ENCODE measurements around the gene FGF14.
"Not testable (repeated sequence)": the region's sequence is repeated elsewhere in the genome, so short reads cannot be mapped to it uniquely, and the experiment has no call there.

Gene FGF14

GRCh38 chr13:102187313-102187712 lies 214.5 kb downstream of the FGF14 start:
- no peak for DNase-seq

- DNase-seq, result no peak
These were observed 216.4 kb downstream of the FGF14 start for GRCh38 chr13:102185375-102185984.

DNA sequence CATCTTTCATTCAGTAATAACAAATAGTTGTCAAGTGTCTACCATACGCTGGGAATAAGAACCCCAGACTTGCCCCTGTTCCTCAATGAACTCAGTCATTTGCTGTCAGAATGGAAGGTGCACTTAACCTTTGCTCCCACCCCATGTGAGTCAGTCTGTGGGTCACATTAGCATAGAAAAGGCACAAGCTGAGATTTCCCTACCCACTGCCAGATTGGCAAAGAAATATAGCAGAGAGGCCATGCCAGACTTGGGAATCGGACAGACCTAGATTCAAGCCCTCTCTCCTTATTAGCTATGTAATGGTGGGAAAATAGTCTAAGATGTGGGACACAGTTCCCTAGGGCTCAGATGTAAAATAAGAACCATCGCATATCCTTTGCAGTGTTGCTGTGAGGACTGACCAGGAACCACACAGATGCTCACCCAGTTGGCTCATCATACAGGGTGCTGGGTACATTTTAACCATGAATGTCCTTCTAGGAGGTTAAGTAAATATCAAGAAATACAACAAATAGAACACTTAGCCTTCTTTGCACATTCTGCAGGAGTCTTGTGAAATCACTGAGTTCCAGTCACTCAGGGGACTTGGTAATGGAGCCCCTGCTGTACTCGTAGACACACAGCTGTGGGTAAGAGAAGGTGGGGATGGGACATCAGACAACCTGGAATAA lies 218.2 kb downstream of the FGF14 start:
- no peak for DNase-seq

- DNase-seq, result no peak
These were observed 219.7 kb downstream of the FGF14 start for GRCh38 chr13:102182170-102182569.

DNA sequence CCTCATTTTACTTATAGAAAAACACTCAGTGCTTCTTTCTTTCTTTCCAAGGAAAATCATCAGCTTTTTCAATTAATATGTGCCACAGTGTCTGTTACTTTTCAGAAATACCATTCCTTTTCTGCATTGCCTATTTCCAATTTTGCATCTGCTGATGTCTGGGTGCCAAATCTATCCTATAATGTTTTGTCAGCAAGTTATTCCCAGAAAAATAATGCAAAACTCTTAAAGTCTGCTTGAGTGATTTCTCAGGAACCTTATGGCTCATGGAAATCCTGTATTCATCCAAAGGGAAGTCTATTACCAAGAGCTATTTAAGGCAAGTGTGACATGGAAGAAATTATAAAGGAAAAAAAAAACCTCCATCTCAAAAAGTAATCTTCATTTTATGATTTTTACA lies 224.4 kb downstream of the FGF14 start:
- no peak for DNase-seq

DNA sequence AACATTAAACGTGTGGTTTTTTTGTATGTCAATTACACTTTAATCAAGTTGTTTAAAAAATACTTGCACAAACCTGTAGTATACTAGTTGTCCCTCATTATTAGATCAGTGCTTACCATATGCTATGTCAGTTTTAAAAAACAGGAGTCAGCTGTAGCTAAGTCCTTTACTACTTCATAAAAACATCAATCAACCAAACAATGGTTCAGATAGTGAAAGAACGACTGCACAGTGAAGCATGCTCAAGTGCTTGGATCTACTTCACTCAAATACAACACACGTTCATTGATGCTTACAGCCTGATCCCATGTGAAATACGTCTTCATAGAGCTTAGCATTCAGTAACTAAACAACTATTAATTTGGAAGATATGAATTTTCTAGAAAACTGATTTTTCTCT lies 225.0 kb downstream of the FGF14 start:
- DNase-seq, result no peak

DNA sequence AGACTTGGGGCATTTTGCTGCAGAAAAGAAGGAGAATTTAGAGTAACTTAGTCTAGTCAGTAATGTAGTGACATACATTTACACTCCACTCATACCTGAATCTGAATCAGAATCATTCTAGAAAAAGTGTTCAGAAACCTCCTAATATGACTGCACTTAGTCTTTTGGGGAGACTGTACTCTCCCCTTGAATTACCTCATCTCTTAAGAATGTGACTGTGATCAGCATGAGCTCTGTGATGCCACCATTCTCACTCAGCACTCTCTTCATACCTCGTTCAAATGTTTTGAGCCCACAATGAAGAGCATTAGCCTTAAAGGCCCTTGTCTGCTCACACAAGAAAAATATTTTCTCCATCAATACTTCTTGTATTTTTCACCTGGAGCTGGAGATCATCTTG lies 229.4 kb downstream of the FGF14 start:
- no peak for DNase-seq

GRCh38 chr13:102170305-102170704 lies 231.5 kb downstream of the FGF14 start:
- DNase-seq, result no peak

DNA sequence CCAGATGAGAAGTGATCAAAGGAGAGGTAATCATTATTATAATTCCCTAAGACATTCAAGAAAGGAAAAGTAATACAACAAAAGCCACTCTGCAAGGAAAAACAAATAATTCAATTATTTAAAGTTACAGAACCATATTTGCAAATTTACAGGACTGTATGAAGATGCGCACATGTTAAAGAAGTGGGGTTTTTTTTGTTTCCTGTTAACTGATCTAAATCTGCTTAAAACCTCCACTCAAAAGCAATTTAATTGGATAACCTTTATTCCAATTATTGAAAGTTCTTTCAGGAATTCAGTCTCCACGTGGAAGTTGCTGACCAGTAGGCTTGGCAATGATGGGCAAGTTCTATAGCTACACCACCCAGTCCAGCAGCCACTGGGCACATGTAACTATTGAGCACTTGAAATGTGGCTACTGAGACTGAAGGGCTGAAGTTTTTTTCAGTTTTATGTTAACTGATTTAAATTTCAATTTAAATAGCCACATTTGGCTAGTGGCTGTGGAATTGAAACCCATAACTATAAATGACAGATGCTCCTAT lies 232.3 kb downstream of the FGF14 start:
- DNase-seq, result no peak

DNA sequence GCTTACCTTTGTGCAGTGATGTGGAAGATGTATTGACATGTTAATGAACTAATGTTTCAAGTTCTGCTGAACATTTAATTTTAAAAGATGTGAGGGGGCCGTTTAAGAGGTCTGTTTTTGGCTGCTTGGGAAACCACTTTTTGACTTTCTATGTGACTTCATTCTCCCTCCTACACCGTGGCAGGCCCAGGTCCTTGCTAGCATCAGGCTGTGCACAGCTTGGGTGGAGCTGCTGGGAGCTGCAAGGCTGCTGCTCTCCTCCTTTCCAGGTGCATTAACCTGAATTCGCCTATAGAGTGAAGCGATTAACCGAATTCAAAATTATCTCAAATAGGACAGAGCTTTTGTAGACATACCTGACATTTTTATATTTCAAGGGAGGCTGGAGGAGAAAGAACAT lies 249.1 kb downstream of the FGF14 start:
- no peak for DNase-seq

DNA sequence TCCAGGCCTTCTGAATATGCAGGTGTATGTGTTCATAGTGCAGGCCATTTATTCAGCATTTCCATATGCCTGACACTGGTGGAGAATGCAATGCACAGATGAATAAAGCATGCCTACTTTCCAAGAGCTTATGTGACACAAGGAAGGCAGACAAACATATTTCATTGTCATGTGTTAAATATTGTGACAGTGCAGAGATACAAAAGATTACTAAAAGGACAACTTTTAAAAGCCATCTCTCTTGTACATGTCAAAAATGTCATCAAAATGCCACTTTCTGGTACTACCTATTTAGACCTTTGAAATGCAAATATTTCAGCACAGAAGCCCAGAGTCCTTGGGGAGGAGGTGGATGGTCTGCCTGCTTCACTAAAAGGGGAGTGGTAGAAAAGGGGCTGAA lies 254.5 kb downstream of the FGF14 start:
- no peak for DNase-seq

- DNase-seq, result no peak
These were observed 256.1 kb downstream of the FGF14 start for GRCh38 chr13:102145750-102146149.

DNA sequence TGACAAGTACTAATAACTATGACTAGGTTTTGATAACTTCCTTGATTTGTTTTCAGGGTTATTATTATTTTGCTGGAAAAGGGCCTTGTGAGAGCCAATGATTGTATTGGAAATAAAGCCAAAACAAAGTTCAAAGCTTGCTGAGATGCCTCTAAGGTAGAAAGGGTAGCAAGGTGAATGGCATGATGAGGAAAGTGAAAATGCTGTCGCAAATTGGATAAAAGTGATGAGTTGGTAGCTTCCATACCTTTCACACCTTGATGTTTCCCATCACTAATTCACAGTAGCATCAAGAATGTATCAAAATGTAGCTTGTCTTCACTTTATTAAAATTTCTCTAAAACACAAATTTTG lies 259.4 kb downstream of the FGF14 start:
- no peak for DNase-seq

GRCh38 chr13:102141625-102142472 lies 260.0 kb downstream of the FGF14 start:
- DNase-seq, result peak in 1 of 2 donors; percentile 57

- no peak for DNase-seq
These were observed 262.2 kb downstream of the FGF14 start for GRCh38 chr13:102139626-102140025.

GRCh38 chr13:102138635-102139190 lies 263.1 kb downstream of the FGF14 start:
- DNase-seq, result no peak

- DNase-seq, result not testable (repeated sequence)
These were observed 263.9 kb downstream of the FGF14 start for GRCh38 chr13:102137904-102138303.

- no peak for DNase-seq
These were observed 265.0 kb downstream of the FGF14 start for GRCh38 chr13:102136735-102137296.

DNA sequence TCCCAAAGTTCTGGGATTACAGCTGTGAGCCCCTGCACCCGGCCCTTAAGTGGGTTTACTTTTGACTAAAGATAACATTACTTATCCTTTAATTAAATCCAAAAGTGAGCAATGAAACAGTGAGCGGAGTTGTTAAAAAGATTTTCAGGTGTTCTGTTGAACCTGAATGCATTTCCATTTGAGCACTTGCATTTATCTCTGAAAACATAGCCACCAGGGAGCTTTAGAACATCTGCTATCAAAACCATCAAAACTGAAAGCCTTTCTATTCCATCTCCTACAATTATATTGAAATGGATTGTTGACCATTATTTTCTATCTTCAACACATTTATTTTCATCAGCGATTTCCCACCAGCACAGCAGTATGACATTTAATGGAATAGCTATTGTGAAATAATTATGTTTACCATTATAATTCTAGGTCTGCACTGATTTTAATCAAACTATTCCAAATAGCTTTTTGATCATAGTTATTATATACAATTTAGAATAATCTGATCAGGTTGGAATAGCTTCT lies 269.0 kb downstream of the FGF14 start:
- no peak for DNase-seq

DNA sequence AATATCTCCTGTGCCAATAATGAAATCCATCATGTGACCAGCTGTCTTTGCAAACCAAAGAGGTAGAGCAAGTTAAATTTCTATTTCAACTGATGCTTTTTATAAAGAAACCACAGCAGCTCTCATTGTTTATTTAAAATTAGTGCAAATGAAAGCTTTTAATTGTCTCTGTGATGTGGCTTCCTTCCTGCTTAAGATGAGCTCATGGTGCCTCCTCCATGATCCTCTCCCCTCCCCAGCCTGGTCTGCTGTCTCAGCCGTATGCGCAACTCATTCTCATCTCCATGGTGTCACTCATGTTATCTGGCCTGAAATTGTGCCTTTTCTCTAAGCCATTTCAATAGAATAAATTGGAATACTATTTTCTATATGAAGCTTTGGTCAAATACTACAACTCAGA lies 270.6 kb downstream of the FGF14 start:
- no peak for DNase-seq

DNA sequence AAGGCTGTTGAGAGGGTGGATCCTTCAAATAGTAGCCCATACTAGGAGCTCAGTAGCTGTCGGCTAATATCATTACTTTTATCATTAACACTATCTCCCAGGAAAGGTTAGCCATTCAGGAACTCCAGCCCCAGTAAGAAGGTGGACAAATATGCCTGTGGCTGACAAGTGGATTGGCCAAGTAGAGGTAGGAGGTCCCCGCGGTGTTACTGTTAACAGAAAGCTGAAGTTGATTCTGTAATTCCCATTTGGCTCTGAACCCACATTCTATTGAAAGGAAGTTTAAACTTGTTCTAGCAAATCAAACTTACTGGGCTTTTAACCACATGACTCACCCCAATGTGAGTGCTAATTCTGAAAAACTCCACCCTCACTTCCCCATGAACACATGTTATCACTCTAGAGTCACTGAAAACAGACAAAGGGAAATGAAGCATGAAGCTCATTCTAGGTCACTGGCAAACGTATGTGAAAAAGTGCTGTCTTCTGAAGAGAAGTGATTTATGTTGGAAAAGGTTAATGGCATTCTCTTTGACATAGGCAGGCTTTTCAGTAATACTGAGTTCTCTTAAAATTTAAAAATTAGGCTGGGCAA lies 273.5 kb downstream of the FGF14 start:
- no peak for DNase-seq

DNA sequence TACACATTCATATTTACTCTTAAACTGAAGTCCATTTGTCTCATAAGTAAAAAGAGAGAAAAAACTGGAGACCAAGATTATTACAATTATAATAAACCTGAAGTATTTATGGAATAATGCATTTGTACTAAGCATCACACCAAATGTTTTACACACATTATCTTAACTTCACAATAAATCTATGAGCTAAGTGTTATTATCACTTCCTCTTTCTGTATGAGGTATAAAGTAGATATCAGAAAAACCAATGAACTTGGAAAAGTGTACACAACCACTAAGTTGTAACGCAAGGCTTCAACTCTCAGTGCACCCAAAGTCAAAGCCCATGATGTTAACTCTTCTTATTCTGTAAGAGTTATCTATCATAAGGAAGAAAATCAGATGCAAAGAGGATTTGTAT lies 274.7 kb downstream of the FGF14 start:
- DNase-seq, result no peak

Measured in hippocampal formation (tissue), 2 donors.